ENCODE data around the gene GANAB.
A peak's percentile ranks its signal among the peaks of the same experiment; 100 is the strongest.

Gene GANAB

DNA sequence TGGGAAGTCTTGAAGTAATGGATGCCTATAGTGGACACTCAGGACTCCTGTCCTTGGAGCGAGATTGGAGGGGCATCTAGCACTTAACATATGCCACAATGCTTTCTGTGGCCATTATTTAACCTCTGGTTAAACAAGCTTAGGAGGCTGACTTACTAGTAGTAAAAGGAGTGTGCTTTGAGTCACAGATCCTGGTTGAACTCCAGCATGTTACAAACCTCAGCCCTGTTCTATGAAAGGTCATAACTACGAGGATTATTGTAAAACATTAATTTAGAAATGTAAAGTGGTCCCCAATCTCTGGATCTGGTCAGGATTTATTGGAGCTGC, 26.7 kb upstream of the GANAB start:
- TF ChIP-seq, protein P1, sequence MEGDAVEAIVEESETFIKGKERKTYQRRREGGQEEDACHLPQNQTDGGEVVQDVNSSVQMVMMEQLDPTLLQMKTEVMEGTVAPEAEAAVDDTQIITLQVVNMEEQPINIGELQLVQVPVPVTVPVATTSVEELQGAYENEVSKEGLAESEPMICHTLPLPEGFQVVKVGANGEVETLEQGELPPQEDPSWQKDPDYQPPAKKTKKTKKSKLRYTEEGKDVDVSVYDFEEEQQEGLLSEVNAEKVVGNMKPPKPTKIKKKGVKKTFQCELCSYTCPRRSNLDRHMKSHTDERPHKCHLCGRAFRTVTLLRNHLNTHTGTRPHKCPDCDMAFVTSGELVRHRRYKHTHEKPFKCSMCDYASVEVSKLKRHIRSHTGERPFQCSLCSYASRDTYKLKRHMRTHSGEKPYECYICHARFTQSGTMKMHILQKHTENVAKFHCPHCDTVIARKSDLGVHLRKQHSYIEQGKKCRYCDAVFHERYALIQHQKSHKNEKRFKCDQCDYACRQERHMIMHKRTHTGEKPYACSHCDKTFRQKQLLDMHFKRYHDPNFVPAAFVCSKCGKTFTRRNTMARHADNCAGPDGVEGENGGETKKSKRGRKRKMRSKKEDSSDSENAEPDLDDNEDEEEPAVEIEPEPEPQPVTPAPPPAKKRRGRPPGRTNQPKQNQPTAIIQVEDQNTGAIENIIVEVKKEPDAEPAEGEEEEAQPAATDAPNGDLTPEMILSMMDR (conservative IDR thresholded peaks at IDR 0.05; ENCODE audit: low read depth, low read length): no peak
- H3K4me3 ChIP-seq (ENCODE audit: low read length): no peak overlapping the region
- no peak for DNase-seq (ENCODE audit: low read depth)

DNA sequence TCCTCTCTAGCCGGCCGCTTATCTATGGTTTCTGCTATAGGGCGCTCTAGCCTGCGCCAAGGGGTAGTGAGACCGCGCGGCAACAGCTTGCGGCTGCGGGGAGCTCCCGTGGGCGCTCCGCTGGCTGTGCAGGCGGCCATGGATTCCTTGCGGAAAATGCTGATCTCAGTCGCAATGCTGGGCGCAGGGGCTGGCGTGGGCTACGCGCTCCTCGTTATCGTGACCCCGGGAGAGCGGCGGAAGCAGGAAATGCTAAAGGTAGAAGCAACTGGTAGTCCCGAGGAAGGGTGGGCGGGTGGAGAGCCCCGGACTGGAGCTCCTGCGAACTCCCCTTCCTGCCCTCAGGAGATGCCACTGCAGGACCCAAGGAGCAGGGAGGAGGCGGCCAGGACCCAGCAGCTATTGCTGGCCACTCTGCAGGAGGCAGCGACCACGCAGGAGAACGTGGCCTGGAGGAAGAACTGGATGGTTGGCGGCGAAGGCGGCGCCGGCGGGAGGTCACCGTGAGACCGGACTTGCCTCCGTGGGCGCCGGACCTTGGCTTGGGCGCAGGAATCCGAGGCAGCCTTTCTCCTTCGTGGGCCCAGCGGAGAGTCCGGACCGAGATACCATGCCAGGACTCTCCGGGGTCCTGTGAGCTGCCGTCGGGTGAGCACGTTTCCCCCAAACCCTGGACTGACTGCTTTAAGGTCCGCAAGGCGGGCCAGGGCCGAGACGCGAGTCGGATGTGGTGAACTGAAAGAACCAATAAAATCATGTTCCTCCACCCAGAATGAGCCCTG, 25.4 kb upstream of the GANAB start, which contains the start of the genes LBHD1 and UQCC3:
LBHD1 (minus strand) TSS at position 660 of the 782 bp plus-strand sequence. CDS start 2,236 bp downstream, outside the sequence.
UQCC3 (plus strand) TSS at position 66 of the 782 bp plus-strand sequence; CDS start at position 139, 73 bp downstream.
- peak within 1 kb of the TSS; percentile 85 for H3K4me3 ChIP-seq (ENCODE audit: low read length)
- peak; percentile 61 for DNase-seq (ENCODE audit: low read depth)
- TF ChIP-seq, protein P1 (conservative IDR thresholded peaks at IDR 0.05; ENCODE audit: low read depth, low read length): no peak

DNA sequence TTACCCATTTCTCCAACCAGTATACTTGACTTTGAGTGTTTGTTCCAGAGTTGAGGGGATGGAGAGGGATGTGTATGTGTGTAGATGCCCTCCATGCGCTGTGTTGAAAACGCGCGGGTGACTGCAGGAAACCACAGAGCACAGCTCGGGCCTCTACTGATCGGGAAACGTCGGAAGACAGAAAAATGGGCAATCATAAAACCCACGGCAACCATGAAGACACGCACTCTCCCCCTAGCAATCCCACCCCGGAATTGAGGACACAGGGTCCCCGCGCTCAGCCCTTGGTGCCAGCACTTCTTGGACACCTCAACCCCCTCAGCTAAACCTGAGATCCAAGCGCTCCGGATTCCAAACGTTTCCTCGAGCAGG, 24.8 kb upstream of the GANAB start:
- DNase-seq (ENCODE audit: low read depth): no peak
- TF ChIP-seq, protein P1 (conservative IDR thresholded peaks at IDR 0.05; ENCODE audit: low read depth, low read length): no peak
- peak overlapping the region; percentile 85 for H3K4me3 ChIP-seq (ENCODE audit: low read length)

DNA sequence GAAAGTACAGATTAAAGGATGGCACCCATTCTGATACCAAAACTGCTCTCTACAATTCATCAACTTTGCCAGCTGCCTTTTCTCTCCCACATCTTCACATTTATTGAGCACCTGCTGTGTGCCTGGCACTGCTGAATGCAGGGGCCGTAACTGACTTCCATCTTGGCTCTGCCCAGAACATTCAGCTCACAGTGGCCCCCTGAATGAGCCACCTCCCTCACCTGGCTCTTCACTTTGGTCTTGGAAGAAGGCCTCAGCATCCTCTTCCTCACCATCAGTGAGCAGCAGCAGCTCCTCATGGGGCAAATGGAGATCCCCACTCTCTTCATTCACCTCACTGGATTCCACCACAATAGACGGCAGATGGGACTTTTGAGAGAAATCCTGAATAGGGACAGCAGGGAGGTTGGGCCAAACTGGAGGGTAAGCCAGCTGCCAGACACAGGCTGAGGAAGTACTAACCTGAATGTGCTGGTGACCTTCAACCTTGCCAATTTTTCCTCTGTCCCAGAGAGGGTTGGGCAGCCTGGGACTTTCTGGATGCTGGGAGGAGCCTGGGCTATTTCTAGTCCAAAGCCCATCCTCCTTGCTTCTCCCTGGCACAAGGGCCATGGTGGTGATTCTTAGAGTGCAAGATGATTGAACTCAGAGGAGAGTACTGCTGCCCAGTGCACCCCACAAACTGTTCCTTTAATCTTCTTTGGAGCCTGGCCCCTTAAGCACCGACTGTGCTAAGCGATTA, 23.2 kb upstream of the GANAB start:
- TF ChIP-seq, protein P1 (conservative IDR thresholded peaks at IDR 0.05; ENCODE audit: low read depth, low read length): no peak
- DNase-seq (ENCODE audit: low read depth): no peak
- H3K4me3 ChIP-seq (ENCODE audit: low read length): no peak overlapping the region

DNA sequence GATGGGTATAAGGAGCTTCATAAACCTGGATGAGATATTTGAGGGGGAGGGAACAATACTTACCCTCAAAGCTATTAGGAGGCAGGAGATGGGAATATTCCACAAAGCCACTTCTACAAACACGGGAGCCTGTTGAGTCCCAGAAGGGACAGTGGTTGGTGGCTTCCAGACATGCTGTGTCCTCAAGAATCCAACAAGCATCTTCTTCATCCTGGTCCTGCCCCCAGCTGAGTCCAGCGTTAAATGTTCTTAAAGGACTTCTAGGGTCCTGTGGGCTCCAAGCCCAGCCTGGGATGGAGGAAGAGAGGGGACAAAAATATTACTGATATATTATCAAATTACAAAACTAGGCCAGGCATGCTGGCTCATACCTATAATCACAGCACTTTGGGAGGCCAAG, 21.0 kb upstream of the GANAB start:
- TF ChIP-seq, protein P1 (conservative IDR thresholded peaks at IDR 0.05; ENCODE audit: low read depth, low read length): no peak
- peak overlapping the region; percentile 0 for H3K4me3 ChIP-seq (ENCODE audit: low read length)
- no peak for DNase-seq (ENCODE audit: low read depth)

DNA sequence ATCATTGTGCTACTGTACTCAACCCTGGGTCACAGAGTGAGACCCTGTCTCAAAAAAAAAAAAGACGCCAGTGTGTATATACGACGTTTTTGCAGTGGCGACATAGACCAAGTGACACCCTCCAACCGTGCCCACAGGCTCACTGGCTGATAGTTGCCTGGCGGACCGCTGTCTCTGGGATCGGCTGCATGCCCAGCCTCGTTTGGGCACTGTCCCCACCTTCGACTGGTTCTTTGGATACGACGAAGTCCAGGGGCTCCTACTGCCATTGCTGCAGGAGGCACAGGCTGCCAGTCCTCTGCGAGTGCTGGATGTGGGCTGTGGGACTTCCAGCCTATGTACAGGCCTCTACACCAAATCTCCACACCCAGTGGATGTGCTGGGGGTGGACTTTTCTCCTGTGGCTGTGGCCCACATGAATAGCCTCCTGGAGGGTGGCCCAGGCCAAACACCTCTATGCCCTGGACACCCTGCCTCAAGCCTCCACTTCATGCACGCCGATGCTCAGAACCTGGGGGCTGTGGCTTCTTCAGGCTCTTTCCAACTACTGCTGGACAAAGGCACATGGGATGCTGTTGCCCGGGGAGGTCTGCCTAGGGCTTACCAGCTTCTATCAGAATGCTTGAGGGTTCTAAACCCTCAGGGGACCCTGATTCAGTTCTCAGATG, 20.0 kb upstream of the GANAB start:
- TF ChIP-seq, protein P1 (conservative IDR thresholded peaks at IDR 0.05; ENCODE audit: low read depth, low read length): no peak
- DNase-seq (ENCODE audit: low read depth): no peak
- peak overlapping the region; percentile 88 for H3K4me3 ChIP-seq (ENCODE audit: low read length)

Measured in retinal pigment epithelial cell (primary cell).